ENCODE results near the gene CHAC1.

Gene CHAC1

DNA sequence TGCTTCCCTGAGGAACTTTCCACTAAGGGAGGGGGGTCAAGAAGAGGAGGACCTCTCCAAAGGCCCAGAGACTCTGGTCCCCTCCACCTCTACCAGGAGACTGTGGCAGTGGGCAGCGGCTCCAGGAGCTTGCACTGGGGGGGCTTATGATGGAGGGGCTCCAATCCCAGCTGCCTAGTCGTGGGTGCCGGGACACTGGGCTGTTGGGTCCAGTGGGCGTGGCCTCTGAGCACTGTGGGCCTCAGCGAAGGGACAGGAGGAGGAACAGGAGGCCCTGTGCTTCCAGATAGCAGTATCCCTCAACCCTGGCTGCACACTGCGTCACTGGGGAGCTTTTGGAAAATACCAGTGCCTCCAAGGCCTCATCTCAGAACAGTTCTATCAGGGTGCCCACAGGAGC lies 37.6 kb upstream of the CHAC1 start:
- H3K27me3 Mint-ChIP-seq: no peaks in the 10 kb centered on the region
- no peak for ATAC-seq
- H3K4me1 Mint-ChIP-seq: no peaks in the 10 kb centered on the region
- no peak for DNase-seq
- H3K4me3 Mint-ChIP-seq: no peak overlapping the region
- no peaks in the 10 kb centered on the region for H3K9me3 Mint-ChIP-seq
- H3K27ac Mint-ChIP-seq: no peak overlapping the region
- no peaks in the 10 kb centered on the region for H3K36me3 Mint-ChIP-seq (ENCODE audit: low read depth)

DNA sequence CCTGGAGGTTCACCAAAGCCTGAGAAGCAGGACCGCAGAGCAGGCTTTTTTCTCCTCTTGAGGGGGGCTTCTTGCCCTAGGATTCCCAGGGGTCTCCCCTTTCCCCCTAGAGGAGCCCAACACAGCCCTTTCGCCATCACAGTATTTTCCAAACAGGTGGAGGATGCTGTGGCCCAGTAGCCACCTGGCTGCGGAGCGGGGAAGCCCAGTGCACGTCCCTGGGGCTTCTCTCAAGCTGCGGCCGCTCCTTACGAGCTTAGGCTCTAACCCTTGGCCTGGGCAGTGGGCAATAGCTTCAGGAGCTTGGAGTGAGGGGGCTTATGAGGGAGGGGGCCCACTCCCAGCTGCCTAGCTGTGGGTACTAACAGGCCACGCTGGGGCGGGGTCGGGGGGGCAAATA lies 35.7 kb upstream of the CHAC1 start:
- Mint-ChIP-seq H3K27me3 (no peaks in the 10 kb centered on the region), H3K27ac (no peak overlapping the region), H3K36me3 (ENCODE audit: low read depth) (no peaks in the 10 kb centered on the region), H3K9me3 (no peaks in the 10 kb centered on the region), H3K4me1 (no peaks in the 10 kb centered on the region), H3K4me3 (no peak overlapping the region)
- no peak for DNase-seq
- no peak for ATAC-seq

DNA sequence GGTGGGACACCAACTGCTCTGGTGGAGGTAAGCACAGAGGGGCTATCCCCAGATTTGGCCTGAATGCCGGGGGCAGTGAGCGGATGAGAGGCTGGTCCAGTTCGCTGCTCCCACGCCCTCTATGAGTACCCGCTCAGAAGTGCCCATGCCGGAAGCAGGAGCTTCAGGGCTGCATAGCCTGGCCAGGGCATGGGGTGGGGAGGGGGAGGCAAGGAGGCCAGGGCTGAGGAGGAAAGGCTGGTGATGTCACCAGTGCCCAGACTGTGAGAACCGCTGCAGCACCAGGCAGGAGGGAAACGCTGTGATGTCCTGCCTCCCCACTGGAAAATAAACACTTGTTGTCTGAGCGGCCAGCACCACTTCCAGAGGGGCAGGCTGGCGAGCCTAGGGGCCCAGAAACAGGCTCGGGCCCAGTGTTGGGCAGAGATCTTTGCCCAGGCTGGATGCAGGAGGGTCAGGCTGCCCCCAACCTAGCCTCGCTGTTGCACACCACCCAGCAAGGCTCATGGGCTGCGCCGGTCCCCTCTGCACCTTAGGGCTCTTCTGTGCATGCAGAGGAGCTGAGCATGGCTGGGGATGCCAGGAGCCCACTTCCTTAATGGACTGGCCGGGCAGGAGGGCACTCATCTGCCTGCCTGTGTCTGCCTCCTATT lies 35.0 kb upstream of the CHAC1 start:
- no peaks in the 10 kb centered on the region for H3K4me1 Mint-ChIP-seq
- DNase-seq: no peak
- no peak overlapping the region for H3K4me3 Mint-ChIP-seq
- H3K9me3 Mint-ChIP-seq: no peaks in the 10 kb centered on the region
- no peak overlapping the region for H3K27ac Mint-ChIP-seq
- no peaks in the 10 kb centered on the region for H3K36me3 Mint-ChIP-seq (ENCODE audit: low read depth)
- no peaks in the 10 kb centered on the region for H3K27me3 Mint-ChIP-seq
- ATAC-seq: no peak

DNA sequence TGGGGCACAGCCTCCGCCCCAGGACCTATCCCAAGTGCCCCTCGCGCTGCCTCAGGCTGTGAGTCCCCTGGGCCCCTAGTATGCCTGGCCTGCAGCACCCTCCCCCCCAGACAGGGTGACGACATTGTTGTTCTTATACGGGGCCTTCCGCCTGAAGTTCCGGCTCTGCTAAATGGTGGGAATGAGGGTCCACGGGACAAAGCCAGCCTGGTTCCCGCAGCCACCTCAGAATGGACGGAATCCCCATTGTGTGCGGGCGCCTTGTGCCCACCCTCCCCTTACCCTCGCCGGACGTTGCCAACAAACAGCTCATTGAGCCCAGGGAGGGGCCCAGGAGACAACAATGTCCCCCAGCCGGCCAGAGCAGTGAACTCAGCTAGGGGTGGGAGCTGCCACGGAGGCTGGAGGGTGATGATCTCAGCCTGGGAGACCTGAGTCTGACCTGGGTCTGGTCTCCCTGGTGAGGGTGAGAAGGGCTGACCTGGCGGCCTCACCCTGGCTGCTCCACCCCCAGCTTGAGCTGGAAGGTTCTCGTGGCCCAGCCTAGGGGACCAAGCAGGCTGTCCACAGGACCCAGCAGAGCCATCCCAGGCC lies 34.4 kb upstream of the CHAC1 start:
- Mint-ChIP-seq H3K9me3 (no peaks in the 10 kb centered on the region), H3K36me3 (ENCODE audit: low read depth) (no peaks in the 10 kb centered on the region), H3K27ac (no peak overlapping the region), H3K4me1 (no peaks in the 10 kb centered on the region), H3K27me3 (no peaks in the 10 kb centered on the region), H3K4me3 (no peak overlapping the region)
- DNase-seq (no peak), ATAC-seq (no peak)

DNA sequence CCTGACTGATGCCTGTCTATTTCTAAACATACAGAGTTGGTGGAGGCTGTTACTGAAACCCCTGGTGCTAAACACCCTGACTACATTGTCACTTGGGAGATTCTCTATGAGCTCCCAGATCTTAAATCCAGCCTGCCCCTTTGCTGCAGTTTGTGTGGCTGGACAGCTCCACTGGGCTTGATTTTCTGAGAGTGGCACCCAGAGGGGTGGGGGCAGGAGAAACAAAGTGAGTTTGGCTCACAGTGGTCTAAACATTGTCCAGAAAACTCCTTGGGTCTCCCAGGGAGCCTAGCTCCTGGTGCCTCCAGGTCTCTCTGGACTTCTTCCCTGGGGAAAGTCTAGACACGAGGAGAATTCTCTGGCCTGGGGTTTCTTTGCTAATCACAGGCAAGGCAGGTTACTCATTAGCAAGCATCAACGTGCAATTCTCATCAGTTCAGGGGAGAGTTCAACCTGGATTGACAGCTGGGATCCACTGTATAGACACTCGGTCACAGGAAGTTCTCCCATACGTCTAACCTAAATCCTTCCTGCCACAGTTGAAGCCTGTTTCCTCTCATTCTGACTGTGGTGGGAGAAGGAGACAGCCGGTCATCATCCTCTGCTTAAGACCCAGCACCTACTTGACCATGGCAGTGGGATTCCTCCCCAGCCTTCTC lies 31.2 kb upstream of the CHAC1 start:
- no peaks in the 10 kb centered on the region for H3K36me3 Mint-ChIP-seq (ENCODE audit: low read depth)
- ATAC-seq (no peak), DNase-seq (no peak)
- H3K27ac Mint-ChIP-seq: no peak overlapping the region
- peaks cover 29% of the 10 kb centered on the region for H3K27me3 Mint-ChIP-seq
- no peak overlapping the region for H3K4me3 Mint-ChIP-seq
- H3K9me3 Mint-ChIP-seq: no peaks in the 10 kb centered on the region
- H3K4me1 Mint-ChIP-seq: peaks cover 15% of the 10 kb centered on the region

DNA sequence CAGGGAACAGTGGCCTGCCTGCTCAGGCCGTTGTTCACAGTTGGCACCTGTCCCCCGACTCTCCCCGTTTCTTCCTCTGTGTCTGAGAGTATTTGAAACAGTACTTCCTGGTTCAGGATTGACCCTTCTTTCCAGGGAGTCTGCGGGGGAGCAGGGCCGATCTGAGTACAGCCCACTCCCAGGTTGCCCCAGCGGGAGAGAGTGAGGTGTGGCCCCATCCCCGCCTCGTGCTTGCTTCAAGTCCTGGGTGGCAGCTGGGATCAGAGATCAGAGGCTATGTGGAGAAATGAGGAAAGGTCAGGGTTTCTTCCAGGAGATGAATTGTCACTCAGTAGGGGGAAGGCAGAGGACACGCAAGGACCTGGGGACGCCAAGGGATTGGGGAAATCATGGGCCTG lies 30.7 kb upstream of the CHAC1 start:
- ATAC-seq: no peak
- Mint-ChIP-seq H3K4me3 (no peak overlapping the region), H3K4me1 (peaks cover 19% of the 10 kb centered on the region), H3K36me3 (ENCODE audit: low read depth) (no peaks in the 10 kb centered on the region), H3K27ac (no peak overlapping the region), H3K27me3 (peaks cover 32% of the 10 kb centered on the region), H3K9me3 (no peaks in the 10 kb centered on the region)
- no peak for DNase-seq

DNA sequence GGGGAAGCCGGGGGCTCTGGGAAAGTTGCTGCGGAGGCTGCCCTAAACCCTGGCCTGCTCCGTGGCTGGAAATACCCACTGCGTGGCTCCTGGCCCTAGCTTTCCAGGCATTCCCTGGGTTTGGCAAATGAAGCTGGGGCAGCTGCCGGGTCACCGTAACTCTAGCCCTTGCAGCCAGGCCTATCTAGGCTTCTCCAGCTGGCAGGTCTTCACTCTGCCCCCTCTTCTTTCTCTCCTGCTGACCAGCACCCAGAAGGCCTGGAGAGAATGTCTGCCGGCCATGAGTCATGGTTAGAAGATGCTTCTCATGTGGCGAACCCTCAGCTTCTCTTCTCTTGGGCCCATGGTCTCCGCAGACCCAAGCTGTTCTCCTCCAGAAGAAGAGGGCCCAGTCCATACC lies 29.7 kb upstream of the CHAC1 start:
- H3K9me3 Mint-ChIP-seq: no peaks in the 10 kb centered on the region
- H3K27me3 Mint-ChIP-seq: peaks cover 36% of the 10 kb centered on the region
- H3K4me1 Mint-ChIP-seq: peaks cover 20% of the 10 kb centered on the region
- H3K27ac Mint-ChIP-seq: no peak overlapping the region
- DNase-seq (no peak), ATAC-seq (no peak)
- H3K36me3 Mint-ChIP-seq (ENCODE audit: low read depth): no peaks in the 10 kb centered on the region
- no peak overlapping the region for H3K4me3 Mint-ChIP-seq

DNA sequence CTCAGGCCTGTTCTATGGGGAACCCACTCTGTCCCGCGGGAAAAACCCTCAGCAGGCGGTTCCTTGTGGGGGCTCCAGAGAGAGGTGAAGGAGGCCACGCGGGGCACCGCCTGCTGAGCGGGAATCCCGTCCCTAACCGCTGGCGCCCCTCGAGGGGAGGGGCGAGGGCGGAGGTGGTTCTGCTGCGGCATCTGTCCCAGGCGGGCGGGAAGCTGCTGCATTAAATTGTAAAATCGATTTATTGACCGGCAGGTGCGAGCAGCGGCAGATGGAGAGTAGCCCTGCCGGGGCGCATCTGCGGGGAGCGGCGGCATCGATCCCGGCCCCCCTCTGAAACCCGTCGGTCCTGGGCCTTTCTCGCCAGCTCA lies 27.8 kb upstream of the CHAC1 start:
- Mint-ChIP-seq H3K4me3 (no peak overlapping the region), H3K27me3 (peaks cover 52% of the 10 kb centered on the region), H3K4me1 (peaks cover 34% of the 10 kb centered on the region), H3K27ac (no peak overlapping the region), H3K36me3 (ENCODE audit: low read depth) (no peaks in the 10 kb centered on the region), H3K9me3 (no peaks in the 10 kb centered on the region)
- DNase-seq: no peak
- ATAC-seq: no peak

DNA sequence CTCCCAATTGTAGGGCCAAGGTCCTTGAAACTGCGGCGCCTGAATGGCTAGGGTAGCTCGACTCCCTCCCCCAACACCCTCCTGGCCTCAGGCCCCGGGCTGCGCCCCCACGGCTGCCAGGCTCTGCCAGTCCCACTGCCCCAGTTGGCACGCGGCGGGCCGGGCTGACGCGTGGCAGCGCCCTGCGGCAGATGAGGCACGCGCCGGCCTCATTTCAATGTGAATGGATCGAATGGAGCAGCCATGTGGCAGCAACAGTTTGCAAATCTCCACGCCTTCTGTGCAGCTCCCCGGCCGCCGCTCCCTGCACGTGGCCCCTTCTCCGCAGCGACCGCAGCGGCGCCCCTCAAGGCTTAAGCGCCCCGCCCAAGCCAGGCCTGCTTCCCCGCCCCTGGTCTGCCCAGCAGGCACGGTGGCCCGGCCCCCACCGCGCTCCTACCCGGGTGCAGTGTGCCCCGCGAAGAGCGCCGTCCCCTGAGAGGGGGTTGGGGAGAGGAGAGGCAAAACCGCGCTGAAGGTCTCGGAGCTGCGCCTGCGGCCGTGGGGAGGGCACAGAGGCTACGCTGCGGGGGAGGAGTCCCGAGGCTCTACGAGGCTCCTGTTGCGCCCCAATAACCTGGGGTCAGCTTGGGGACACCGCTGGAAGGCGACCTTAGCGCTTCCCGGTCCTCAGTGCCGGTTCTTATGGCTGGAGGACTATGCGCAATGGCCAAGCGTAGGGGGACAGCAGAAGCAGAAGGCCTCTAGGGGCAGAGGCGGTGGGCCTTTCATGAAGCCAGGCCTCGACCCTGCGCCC lies 27.2 kb upstream of the CHAC1 start:
- peaks cover 58% of the 10 kb centered on the region for H3K27me3 Mint-ChIP-seq
- no peaks in the 10 kb centered on the region for H3K9me3 Mint-ChIP-seq
- DNase-seq (peak; percentile 18), ATAC-seq (no peak)
- H3K4me1 Mint-ChIP-seq: peaks cover 40% of the 10 kb centered on the region
- no peak overlapping the region for H3K27ac Mint-ChIP-seq
- no peak overlapping the region for H3K4me3 Mint-ChIP-seq
- H3K36me3 Mint-ChIP-seq (ENCODE audit: low read depth): no peaks in the 10 kb centered on the region

DNA sequence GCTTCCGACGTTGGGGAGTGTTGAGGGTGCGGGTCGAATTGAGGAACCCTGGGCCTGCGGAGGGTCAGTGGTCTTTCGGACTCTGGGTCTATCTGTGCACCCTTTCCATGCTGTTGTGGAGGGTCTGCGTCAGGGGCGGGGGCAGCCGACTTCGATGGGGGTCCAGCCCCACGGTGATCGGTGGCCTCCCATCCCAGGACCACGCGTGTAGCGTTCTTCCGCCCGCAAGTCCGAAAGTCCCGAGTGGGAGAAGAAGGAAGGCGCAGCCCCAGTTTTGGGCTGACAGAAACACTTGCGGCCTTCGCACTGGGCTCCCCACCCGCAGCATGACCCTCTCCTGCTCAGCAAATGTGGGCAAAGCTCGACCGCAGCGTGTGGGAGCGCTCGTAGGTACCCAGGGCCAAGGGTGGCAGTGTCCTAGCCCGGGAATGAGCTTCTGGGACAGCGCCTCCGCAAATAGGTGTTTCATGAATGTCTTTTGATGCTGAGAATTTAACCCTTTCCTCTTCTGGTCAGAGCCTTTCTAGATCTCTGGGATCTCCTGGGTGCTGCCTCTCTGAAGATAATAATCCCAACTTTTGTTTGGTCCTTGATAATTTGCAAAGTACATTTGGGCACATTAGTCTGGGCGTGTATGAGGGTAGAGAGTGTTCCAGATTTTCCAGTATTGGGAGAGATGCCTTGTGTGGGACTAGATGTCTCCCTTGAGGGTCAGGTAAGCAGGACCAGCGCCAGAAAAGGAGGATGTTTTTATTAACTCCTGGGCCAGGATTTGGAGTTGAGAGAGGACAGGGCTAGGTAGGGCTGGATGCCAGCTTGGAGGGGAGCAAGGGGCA lies 26.4 kb upstream of the CHAC1 start:
- Mint-ChIP-seq H3K27me3 (peaks cover 66% of the 10 kb centered on the region), H3K9me3 (no peaks in the 10 kb centered on the region), H3K27ac (no peak overlapping the region), H3K36me3 (ENCODE audit: low read depth) (no peaks in the 10 kb centered on the region), H3K4me3 (peak overlapping the region; percentile 21), H3K4me1 (peaks cover 43% of the 10 kb centered on the region)
- ATAC-seq (no peak), DNase-seq (no peak)

DNA sequence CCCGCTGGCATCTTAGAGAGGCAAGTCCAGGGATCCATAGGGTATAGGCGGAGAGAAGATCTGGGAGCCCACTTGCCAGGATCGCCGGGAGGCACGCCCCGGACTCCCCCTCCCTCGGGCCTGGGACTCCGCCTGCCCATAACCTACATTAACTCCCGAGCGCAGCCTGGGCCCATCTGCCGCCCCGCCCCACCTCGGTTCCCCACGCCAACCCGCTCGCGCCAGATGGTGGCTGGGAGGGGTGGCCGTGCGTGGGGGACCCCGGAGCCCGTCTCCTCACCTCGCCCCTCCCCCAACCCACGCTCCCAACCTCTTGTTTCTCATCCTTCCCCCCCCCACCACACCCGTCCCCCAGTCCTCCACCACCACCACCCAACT lies 25.8 kb upstream of the CHAC1 start:
- peak overlapping the region; percentile 0 for H3K4me3 Mint-ChIP-seq
- DNase-seq (no peak), ATAC-seq (no peak)
- H3K4me1 Mint-ChIP-seq: peaks cover 45% of the 10 kb centered on the region
- no peak overlapping the region for H3K27ac Mint-ChIP-seq
- no peaks in the 10 kb centered on the region for H3K36me3 Mint-ChIP-seq (ENCODE audit: low read depth)
- H3K27me3 Mint-ChIP-seq: peaks cover 70% of the 10 kb centered on the region
- no peaks in the 10 kb centered on the region for H3K9me3 Mint-ChIP-seq

DNA sequence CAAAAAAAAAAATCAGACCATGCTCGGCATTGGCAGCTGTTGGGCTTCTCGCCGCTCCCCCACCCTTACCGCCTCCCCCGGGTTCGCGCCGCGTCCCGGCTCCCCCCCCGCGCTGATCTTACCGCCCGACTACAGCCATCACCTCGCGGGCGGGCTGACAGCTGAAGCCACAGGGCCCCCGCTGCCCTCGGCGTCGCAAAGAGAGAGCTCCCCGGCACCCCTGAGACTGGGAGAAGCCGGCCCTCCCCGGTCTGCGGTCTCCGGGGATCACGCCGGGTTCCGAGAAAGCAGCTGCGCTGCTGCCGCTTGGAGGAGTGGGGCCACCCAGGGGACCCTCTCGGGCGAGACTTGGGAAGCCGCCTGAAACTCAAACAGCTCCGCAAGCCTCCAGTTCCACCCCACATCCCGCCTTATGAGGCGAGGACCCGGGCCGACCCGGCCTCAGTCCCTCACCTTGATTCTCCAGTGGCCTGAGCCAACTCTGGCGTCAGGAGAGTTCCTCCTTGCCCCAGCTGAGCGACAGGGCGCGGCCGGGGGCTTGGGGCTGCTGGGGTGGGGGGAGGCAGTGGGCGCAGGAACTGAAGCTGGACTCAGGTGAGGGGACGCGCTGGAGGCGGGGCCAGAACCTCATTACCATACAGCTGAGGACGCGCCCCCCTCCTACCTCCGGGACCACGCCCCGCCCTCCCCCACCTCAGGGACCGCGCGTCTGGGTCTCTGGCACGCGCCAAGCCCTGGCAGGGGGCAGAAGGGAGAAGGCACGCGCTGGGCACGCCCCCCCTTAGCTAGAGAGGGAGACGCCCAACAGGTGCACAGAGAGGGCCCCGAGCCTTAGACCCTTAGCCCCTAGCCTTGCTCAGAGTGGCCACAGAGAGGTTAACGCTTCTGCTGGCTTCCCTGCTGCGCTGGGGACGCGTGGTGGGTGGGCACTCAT lies 25.1 kb upstream of the CHAC1 start:
- peaks cover 45% of the 10 kb centered on the region for H3K4me1 Mint-ChIP-seq
- H3K27me3 Mint-ChIP-seq: peaks cover 70% of the 10 kb centered on the region
- H3K9me3 Mint-ChIP-seq: no peaks in the 10 kb centered on the region
- no peak for ATAC-seq
- no peaks in the 10 kb centered on the region for H3K36me3 Mint-ChIP-seq (ENCODE audit: low read depth)
- peak overlapping the region; percentile 68 for H3K4me3 Mint-ChIP-seq
- no peak overlapping the region for H3K27ac Mint-ChIP-seq
- DNase-seq: no peak

DNA sequence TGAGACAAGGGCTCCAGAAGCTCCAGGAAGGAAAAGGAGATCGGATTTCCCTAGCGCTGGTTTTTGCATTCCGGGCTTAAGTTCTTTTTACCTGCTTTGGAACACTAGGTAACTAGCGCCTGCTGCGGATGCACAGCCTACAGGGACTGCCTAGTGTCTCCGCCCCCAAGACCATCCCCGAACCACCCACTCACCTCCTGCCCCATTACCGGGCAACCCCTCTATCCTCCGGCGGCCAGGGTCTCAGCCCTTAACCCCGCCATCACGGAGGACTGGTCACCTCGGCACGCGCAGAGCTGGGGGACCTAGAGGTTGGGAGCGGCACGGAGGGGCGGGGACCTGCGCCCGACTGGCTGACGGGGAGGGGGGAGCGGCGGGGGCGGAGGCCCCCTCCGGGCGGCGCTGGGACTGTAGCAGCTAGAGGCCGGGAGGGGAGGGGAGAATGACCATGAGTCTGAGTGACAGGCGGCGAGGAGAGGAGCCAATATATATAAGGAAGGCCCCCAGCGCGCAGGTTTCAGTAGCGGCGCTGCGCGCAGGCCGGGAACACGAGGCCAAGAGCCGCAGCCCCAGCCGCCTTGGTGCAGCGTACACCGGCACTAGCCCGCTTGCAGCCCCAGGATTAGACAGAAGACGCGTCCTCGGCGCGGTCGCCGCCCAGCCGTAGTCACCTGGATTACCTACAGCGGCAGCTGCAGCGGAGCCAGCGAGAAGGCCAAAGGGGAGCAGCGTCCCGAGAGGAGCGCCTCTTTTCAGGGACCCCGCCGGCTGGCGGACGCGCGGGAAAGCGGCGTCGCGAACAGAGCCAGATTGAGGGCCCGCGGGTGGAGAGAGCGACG lies 24.2 kb upstream of the CHAC1 start, which contains the start of gene DLL4:
TSS of gene DLL4 (plus strand) at position 520 of the 839 bp plus-strand sequence. CDS start 329 bp downstream, outside the sequence.
- Mint-ChIP-seq H3K4me1 (peaks cover 45% of the 10 kb centered on the region), H3K27ac (no peak within 1 kb of the TSS), H3K9me3 (no peaks in the 10 kb centered on the region), H3K36me3 (ENCODE audit: low read depth) (no peaks in the 10 kb centered on the region), H3K4me3 (peak within 1 kb of the TSS; percentile 68), H3K27me3 (peaks cover 70% of the 10 kb centered on the region)
- ATAC-seq (peak; percentile 21), DNase-seq (peak; percentile 37)

All from activated naive CD8-positive, alpha-beta T cell treated with anti-CD3 and anti-CD28 coated beads, Interleukin-2, amount 50 U/mL, for 24 hours (primary cell).